OCI-LY7 (cell line): Measurements from ENCODE around the gene HEPN1.

Experiments used
- CTCF ChIP-seq: fragments of 200-600 bp; sonication (generic); conservative IDR thresholded peaks from 2 replicates; pipeline ENCODE4 v1.5.1; 2014; ENCODE audit warnings: mild to moderate bottlenecking, antibody characterized with exemption, low read length, moderate library complexity, mixed read lengths
- EZH2phosphoT487 ChIP-seq: fragments of 200-600 bp; sonication (generic); IDR thresholded peaks from 2 replicates; pipeline ENCODE4 v1.6.1; 2018; ENCODE audit warnings: low read depth, borderline replicate concordance, mild to moderate bottlenecking, mixed run types, antibody characterized with exemption, low read length, moderate library complexity, mixed read lengths

- TF ChIP-seq CTCF: no peak
- no peak for TF ChIP-seq EZH2phosphoT487
These were observed 23.6 kb downstream of the HEPN1 start for GRCh38 chr11:124942466-124943253.
